SK-N-SH (cell line): ENCODE results near the gene FMO4. TPM values are rescaled to one million over a fixed set of nuclear protein-coding genes. Genes with fewer than 3 reads are reported as not detected.
"Not testable (repeated sequence)": the region's sequence is repeated elsewhere in the genome, so short reads cannot be mapped to it uniquely, and the experiment has no call there.

Experiments
- CTCF ChIA-PET: fragments of 300-600, 350-600 bp; formaldehyde crosslinking; extraction: SDS; loops from one replicate; lab custom pipeline; 2021; lab: Yijun Ruan, JAX
- POLR2A ChIA-PET: fragments of 350-600 bp; sonication (Branson Sonifier 250); formaldehyde crosslinking; extraction: SDS; loops from one replicate; lab custom pipeline; 2020; ENCODE audit warnings: antibody characterized with exemption, inconsistent platforms; lab: Yijun Ruan, JAX
- DNase-seq: peaks from one replicate; pipeline ENCODE4 v3.0.0; 2012
- H2AFZ ChIP-seq: fragments of 200-600 bp; sonication (generic); 2 replicates; pipeline ENCODE4 v1.8.1; 2016; ENCODE audit warnings: antibody characterized with exemption, mild to moderate bottlenecking, low read depth
- H3F3A ChIP-seq: fragments of 200-600 bp; sonication (generic); replicated peaks from 2 replicates; pipeline ENCODE3; 2016; ENCODE audit warnings: antibody characterized with exemption, mild to moderate bottlenecking; ENCODE audit not compliant: insufficient read depth
- H3K27ac ChIP-seq, 2 experiments: fragments of 200-500 bp in 1 of 2; fragments of 200-600 bp in 1 of 2; sonication (Bioruptor generic) in 1 of 2; sonication (generic), shearing (Covaris generic) in 1 of 2; 2 replicates each; pipeline versions ENCODE4 v1.5.1 to v1.6.1; 2014 to 2016; ENCODE audit warnings: low read depth in 2 of 2, inconsistent platforms in 1 of 2, low read length in 1 of 2, mild to moderate bottlenecking in 1 of 2, mixed read lengths in 1 of 2
- H3K27me3 ChIP-seq: fragments of 200-600 bp; sonication (generic), shearing (Covaris generic); 2 replicates; pipeline ENCODE4 v1.6.1; 2016; ENCODE audit warnings: mixed run types; ENCODE audit not compliant: insufficient read depth
- H3K36me3 ChIP-seq, 2 experiments: fragments of 200-500 bp in 1 of 2; fragments of 200-600 bp in 1 of 2; sonication (Bioruptor generic) in 1 of 2; sonication (generic) in 1 of 2; replicated peaks in 1 of 2; 2 replicates each; pipeline versions ENCODE3 to v1.5.1; 2014 to 2016; ENCODE audit warnings: low read length in 1 of 2, mild to moderate bottlenecking in 1 of 2; ENCODE audit not compliant: insufficient read depth in 2 of 2, control insufficient read depth in 1 of 2
- H3K4me1 ChIP-seq, 2 experiments: fragments of 200-500 bp in 1 of 2; fragments of 200-600 bp in 1 of 2; sonication (Bioruptor generic) in 1 of 2; sonication (generic), shearing (Covaris generic) in 1 of 2; 2 replicates each; pipeline versions ENCODE4 v1.5.1 to v1.6.1; 2014 to 2016; ENCODE audit warnings: low read depth in 1 of 2, low read length in 1 of 2, mixed run types in 1 of 2; ENCODE audit not compliant: insufficient read depth in 2 of 2, control insufficient read depth in 1 of 2
- H3K4me2 ChIP-seq: fragments of 200-600 bp; sonication (generic), shearing (Covaris generic); 2 replicates; pipeline ENCODE4 v1.6.1; 2017; ENCODE audit warnings: mixed run types
- H3K4me3 ChIP-seq, 2 experiments: fragments of 200-500 bp in 1 of 2; fragments of 200-600 bp in 1 of 2; sonication (Bioruptor generic) in 1 of 2; sonication (generic), shearing (Covaris generic) in 1 of 2; 2 replicates each; pipeline versions ENCODE4 v1.5.1 to v1.8.1; 2014 to 2016; ENCODE audit warnings: low read depth in 2 of 2, inconsistent platforms in 1 of 2, low read length in 1 of 2, mild to moderate bottlenecking in 1 of 2, mixed read lengths in 1 of 2, moderate library complexity in 1 of 2
- H3K79me2 ChIP-seq: fragments of 200-600 bp; sonication (generic); 2 replicates; pipeline ENCODE4 v1.8.1; 2017; ENCODE audit warnings: mild to moderate bottlenecking; ENCODE audit not compliant: insufficient read depth
- H3K9ac ChIP-seq: fragments of 200-600 bp; sonication (generic); 2 replicates; pipeline ENCODE4 v1.6.1; 2017; ENCODE audit warnings: mixed run types
- H3K9me2 ChIP-seq: fragments of 200-600 bp; sonication (generic); 2 replicates; pipeline ENCODE4 v1.6.1; 2017; ENCODE audit warnings: mixed run types
- H3K9me3 ChIP-seq: fragments of 200-600 bp; sonication (generic); 2 replicates; pipeline ENCODE4 v1.6.1; 2017; ENCODE audit warnings: mixed run types, mild to moderate bottlenecking, moderate library complexity
- H4K20me1 ChIP-seq: fragments of 200-600 bp; sonication (generic); 2 replicates; pipeline ENCODE4 v1.6.1; 2017; ENCODE audit warnings: mild to moderate bottlenecking, mixed run types; ENCODE audit not compliant: insufficient read depth
- ELF1 ChIP-seq: IDR thresholded peaks from 2 replicates; pipeline ENCODE4 v1.4.0; 2012
- EP300 ChIP-seq, 2 experiments: IDR thresholded peaks; 2 replicates each; pipeline versions ENCODE4 v1.4.0 to v1.6.1; 2012; ENCODE audit warnings: borderline replicate concordance in 1 of 2, low read depth in 1 of 2, low read length in 1 of 2
- FOXJ3 ChIP-seq: sonication (generic); formaldehyde crosslinking; IDR thresholded peaks from 2 replicates; pipeline ENCODE4 v1.5.1; 2020; ENCODE audit warnings: mild to moderate bottlenecking, missing genetic modification reagents
- FOXM1 ChIP-seq: IDR thresholded peaks from 2 replicates; pipeline ENCODE4 v1.4.0; 2012; ENCODE audit warnings: low read depth, mild to moderate bottlenecking
- JUND ChIP-seq: IDR thresholded peaks from 2 replicates; pipeline ENCODE4 v1.4.0; 2012
- MXI1 ChIP-seq: IDR thresholded peaks from 2 replicates; pipeline ENCODE4 v1.6.1; 2012; ENCODE audit warnings: mild to moderate bottlenecking, low read depth, low read length, improper control_type of control experiment
- NRF1 ChIP-seq: IDR thresholded peaks from 2 replicates; pipeline ENCODE4 v1.6.1; 2012; ENCODE audit warnings: low read depth, mild to moderate bottlenecking, low read length
- POLR2AphosphoS5 ChIP-seq: IDR thresholded peaks from 2 replicates; pipeline ENCODE4 v1.6.1; 2012; ENCODE audit warnings: low read depth, low read length
- RAD21 ChIP-seq: IDR thresholded peaks from 2 replicates; pipeline ENCODE4 v1.6.1; 2012; ENCODE audit warnings: mild to moderate bottlenecking, low read length
- RCOR1 ChIP-seq: fragments of 150-350 bp; IDR thresholded peaks from 2 replicates; pipeline ENCODE4 v1.6.1; 2017; ENCODE audit warnings: antibody characterized with exemption, low read length
- RXRA ChIP-seq: IDR thresholded peaks from 2 replicates; pipeline ENCODE4 v1.4.0; 2012; ENCODE audit warnings: low read depth, mild to moderate bottlenecking, borderline replicate concordance
- SIN3A ChIP-seq: IDR thresholded peaks from 2 replicates; pipeline ENCODE4 v1.6.1; 2012; ENCODE audit warnings: low read depth, mild to moderate bottlenecking, low read length, moderate library complexity, borderline replicate concordance
- TEAD4 ChIP-seq: IDR thresholded peaks from 2 replicates; pipeline ENCODE4 v1.4.0; 2012; ENCODE audit warnings: mild to moderate bottlenecking, borderline replicate concordance; ENCODE audit not compliant: insufficient read depth
- YY1 ChIP-seq: IDR thresholded peaks from 2 replicates; pipeline ENCODE4 v1.4.0; 2012; ENCODE audit warnings: low read depth, mild to moderate bottlenecking
- WGBS: methylation state at CpG from one replicate; pipeline ENCODE4 v1.1.6; 2017; ENCODE audit warnings: low lambda C conversion rate; 5-methylcytosine and 5-hydroxymethylcytosine counted together
- polyA plus RNA-seq, 3 experiments: library from polyadenylated mRNA; depleted of rRNA; stranded (reverse); fragments of >200 nt; gene quantifications; 2 replicates each; pipeline ENCODE4 v1.2.3, GENCODE V29; 2012
- TF ChIP-seq, protein P1 (sequence below): IDR thresholded peaks from 2 replicates; pipeline ENCODE4 v1.6.1; 2012; ENCODE audit warnings: mild to moderate bottlenecking, low read depth, low read length, moderate library complexity
- TF ChIP-seq, protein P2 (sequence below): fragments of 150-350 bp; IDR thresholded peaks from 2 replicates; pipeline ENCODE4 v1.6.1; 2016; ENCODE audit warnings: mild to moderate bottlenecking, low read depth, low read length
- TF ChIP-seq, protein P3 (sequence below): IDR thresholded peaks from 2 replicates; pipeline ENCODE4; 2012
- TF ChIP-seq, protein P4 (sequence below): IDR thresholded peaks from 2 replicates; pipeline ENCODE4 v1.4.0; 2012; ENCODE audit warnings: low read depth, borderline replicate concordance
- TF ChIP-seq, protein P5 (sequence below): IDR thresholded peaks from 2 replicates; pipeline ENCODE4 v1.4.0; 2012; ENCODE audit warnings: low read depth
- TF ChIP-seq, protein P6 (sequence below): fragments of 200-600 bp; sonication (generic); IDR thresholded peaks from 2 replicates; pipeline ENCODE4 v1.6.1; 2017; ENCODE audit warnings: antibody characterized with exemption, mild to moderate bottlenecking, moderate library complexity

Gene FMO4
- polyA plus RNA-seq, 1 of the 3 experiments (the other 2 are of a cell fraction), result 1.6 TPM

DNA sequence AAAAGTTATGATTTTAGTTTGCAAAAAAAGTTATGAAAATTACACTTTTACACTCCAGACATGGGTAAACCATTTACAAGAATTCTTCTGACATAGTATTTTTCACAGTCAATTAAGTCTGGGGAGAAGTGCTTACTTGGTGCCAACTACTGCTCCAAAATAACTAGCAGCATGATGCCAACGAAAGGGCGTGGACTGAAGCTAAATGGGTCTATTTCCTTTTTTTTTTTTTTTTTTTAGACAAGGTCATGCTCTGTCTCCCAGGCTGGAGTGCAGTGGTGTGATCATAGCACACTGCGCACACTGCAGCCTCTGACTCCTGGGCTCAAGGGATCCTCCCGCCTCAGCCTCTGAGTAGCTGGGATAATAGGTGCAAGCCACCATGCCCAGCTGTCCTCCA is 43.2 kb downstream of the FMO4 start:
- WGBS, result 57% methylated on average over 4 of the region's 4 CpGs
- Histone ChIP-seq H3K27ac (no peak overlapping the region), H3K4me2 (no peak overlapping the region), H3K27me3 (no peaks in the 10 kb centered on the region), H3K4me1 (no peaks in the 10 kb centered on the region), H3K9me3 (no peaks in the 10 kb centered on the region), H3K9ac (no peak overlapping the region), H3K36me3 (no peaks in the 10 kb centered on the region), H3K79me2 (no peaks in the 10 kb centered on the region), H3K4me3 (no peak overlapping the region), H3F3A (peaks cover 4% of the 10 kb centered on the region), H3K9me2 (no peaks in the 10 kb centered on the region), H2AFZ (no peak overlapping the region), H4K20me1 (no peaks in the 10 kb centered on the region)
- no peak for DNase-seq
- CTCF ChIA-PET, result interaction anchor here (2.0 kb wide), 1 partner anchor 44 kb away, joined by 5 read pairs; the partner anchor contains the start of gene FMO4
- TF ChIP-seq FOXM1 (no peak), TEAD4 (no peak), YY1 (no peak), EP300 (IDR thresholded peaks at IDR 0.05; ENCODE audit: borderline replicate concordance in 1 of 2, low read depth in 1 of 2, low read length in 1 of 2) (no peak), MXI1 (no peak), ELF1 (no peak), SIN3A (no peak), RCOR1 (no peak), RXRA (no peak), JUND (no peak), RAD21 (no peak), POLR2AphosphoS5 (no peak), FOXJ3 (CRISPR knock-in tag) (no peak), NRF1 (no peak)
- TF ChIP-seq, protein P1, sequence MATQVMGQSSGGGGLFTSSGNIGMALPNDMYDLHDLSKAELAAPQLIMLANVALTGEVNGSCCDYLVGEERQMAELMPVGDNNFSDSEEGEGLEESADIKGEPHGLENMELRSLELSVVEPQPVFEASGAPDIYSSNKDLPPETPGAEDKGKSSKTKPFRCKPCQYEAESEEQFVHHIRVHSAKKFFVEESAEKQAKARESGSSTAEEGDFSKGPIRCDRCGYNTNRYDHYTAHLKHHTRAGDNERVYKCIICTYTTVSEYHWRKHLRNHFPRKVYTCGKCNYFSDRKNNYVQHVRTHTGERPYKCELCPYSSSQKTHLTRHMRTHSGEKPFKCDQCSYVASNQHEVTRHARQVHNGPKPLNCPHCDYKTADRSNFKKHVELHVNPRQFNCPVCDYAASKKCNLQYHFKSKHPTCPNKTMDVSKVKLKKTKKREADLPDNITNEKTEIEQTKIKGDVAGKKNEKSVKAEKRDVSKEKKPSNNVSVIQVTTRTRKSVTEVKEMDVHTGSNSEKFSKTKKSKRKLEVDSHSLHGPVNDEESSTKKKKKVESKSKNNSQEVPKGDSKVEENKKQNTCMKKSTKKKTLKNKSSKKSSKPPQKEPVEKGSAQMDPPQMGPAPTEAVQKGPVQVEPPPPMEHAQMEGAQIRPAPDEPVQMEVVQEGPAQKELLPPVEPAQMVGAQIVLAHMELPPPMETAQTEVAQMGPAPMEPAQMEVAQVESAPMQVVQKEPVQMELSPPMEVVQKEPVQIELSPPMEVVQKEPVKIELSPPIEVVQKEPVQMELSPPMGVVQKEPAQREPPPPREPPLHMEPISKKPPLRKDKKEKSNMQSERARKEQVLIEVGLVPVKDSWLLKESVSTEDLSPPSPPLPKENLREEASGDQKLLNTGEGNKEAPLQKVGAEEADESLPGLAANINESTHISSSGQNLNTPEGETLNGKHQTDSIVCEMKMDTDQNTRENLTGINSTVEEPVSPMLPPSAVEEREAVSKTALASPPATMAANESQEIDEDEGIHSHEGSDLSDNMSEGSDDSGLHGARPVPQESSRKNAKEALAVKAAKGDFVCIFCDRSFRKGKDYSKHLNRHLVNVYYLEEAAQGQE, result no peak
- TF ChIP-seq, protein P2, sequence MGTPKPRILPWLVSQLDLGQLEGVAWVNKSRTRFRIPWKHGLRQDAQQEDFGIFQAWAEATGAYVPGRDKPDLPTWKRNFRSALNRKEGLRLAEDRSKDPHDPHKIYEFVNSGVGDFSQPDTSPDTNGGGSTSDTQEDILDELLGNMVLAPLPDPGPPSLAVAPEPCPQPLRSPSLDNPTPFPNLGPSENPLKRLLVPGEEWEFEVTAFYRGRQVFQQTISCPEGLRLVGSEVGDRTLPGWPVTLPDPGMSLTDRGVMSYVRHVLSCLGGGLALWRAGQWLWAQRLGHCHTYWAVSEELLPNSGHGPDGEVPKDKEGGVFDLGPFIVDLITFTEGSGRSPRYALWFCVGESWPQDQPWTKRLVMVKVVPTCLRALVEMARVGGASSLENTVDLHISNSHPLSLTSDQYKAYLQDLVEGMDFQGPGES, result no peak
- TF ChIP-seq, protein P3, sequence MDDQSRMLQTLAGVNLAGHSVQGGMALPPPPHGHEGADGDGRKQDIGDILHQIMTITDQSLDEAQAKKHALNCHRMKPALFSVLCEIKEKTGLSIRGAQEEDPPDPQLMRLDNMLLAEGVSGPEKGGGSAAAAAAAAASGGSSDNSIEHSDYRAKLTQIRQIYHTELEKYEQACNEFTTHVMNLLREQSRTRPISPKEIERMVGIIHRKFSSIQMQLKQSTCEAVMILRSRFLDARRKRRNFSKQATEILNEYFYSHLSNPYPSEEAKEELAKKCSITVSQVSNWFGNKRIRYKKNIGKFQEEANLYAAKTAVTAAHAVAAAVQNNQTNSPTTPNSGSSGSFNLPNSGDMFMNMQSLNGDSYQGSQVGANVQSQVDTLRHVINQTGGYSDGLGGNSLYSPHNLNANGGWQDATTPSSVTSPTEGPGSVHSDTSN, result no peak
- TF ChIP-seq, protein P4, sequence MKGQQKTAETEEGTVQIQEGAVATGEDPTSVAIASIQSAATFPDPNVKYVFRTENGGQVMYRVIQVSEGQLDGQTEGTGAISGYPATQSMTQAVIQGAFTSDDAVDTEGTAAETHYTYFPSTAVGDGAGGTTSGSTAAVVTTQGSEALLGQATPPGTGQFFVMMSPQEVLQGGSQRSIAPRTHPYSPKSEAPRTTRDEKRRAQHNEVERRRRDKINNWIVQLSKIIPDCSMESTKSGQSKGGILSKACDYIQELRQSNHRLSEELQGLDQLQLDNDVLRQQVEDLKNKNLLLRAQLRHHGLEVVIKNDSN, result no peak
- TF ChIP-seq, protein P5, sequence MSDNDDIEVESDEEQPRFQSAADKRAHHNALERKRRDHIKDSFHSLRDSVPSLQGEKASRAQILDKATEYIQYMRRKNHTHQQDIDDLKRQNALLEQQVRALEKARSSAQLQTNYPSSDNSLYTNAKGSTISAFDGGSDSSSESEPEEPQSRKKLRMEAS, result no peak
- TF ChIP-seq, protein P6, sequence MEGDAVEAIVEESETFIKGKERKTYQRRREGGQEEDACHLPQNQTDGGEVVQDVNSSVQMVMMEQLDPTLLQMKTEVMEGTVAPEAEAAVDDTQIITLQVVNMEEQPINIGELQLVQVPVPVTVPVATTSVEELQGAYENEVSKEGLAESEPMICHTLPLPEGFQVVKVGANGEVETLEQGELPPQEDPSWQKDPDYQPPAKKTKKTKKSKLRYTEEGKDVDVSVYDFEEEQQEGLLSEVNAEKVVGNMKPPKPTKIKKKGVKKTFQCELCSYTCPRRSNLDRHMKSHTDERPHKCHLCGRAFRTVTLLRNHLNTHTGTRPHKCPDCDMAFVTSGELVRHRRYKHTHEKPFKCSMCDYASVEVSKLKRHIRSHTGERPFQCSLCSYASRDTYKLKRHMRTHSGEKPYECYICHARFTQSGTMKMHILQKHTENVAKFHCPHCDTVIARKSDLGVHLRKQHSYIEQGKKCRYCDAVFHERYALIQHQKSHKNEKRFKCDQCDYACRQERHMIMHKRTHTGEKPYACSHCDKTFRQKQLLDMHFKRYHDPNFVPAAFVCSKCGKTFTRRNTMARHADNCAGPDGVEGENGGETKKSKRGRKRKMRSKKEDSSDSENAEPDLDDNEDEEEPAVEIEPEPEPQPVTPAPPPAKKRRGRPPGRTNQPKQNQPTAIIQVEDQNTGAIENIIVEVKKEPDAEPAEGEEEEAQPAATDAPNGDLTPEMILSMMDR, result no peak
- POLR2A ChIA-PET, result no interaction called here

DNA sequence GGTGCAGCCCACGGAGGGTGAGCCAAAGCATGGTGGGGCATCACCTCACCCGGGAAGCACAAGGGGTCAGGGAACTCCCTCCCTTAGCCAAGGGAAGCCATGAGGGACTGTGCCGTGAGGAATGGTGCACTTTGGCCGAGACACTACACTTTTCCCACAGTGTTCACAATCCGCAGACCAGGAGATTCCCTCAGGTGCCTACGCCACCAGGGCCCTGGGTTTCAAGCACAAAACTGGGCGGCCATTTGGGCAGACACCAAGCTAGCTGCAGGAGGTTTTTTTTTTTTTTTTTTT is 45.3 kb downstream of the FMO4 start:
- H3K27me3 ChIP-seq, H3K9me3 ChIP-seq, H3K4me1 ChIP-seq, POLR2A ChIA-PET, H3K36me3 ChIP-seq, H2AFZ ChIP-seq, CTCF ChIA-PET, H3K4me3 ChIP-seq, H4K20me1 ChIP-seq, H3F3A ChIP-seq, H3K27ac ChIP-seq, DNase-seq, H3K4me2 ChIP-seq, H3K79me2 ChIP-seq, H3K9ac ChIP-seq, H3K9me2 ChIP-seq: not testable (repeated sequence)
- WGBS, result 55% methylated on average over 6 of the region's 7 CpGs
